GM23338 (cell line): Measurements from ENCODE around the gene TMCC1. TPM values are rescaled to one million over a fixed set of nuclear protein-coding genes. Genes with fewer than 3 reads are reported as not detected.

Experiments
- ATAC-seq: fragments of 200-7000 bp; cut with Tn5 transposase; 3 replicates; pipeline ENCODE4 v1.9.1; 2020
- DNase-seq: peaks from one replicate; pipeline ENCODE4 v3.0.0-alpha.2; 2015; ENCODE audit warnings: low spot score
- H2AFZ ChIP-seq: fragments of 200-600 bp; sonication (generic); 2 replicates; pipeline ENCODE4 v1.8.0; 2016; ENCODE audit warnings: antibody characterized with exemption, mild to moderate bottlenecking, moderate library complexity
- H3F3A ChIP-seq: fragments of 200-600 bp; sonication (generic); replicated peaks from 2 replicates; pipeline ENCODE4 v1.8.0; 2017; ENCODE audit warnings: antibody characterized with exemption, mixed run types, low read depth
- H3K27ac ChIP-seq: fragments of 200-600 bp; sonication (generic); 2 replicates; pipeline ENCODE4 v1.6.1; 2016; ENCODE audit warnings: low read depth
- H3K27me3 ChIP-seq: fragments of 200-600 bp; sonication (generic); 2 replicates; pipeline ENCODE4 v1.8.0; 2016; ENCODE audit warnings: mild to moderate bottlenecking, mixed run types, moderate library complexity; ENCODE audit not compliant: insufficient read depth
- H3K36me3 ChIP-seq: fragments of 200-600 bp; sonication (generic); 2 replicates; pipeline ENCODE4 v1.8.0; 2016; ENCODE audit warnings: mild to moderate bottlenecking; ENCODE audit not compliant: insufficient read depth
- H3K4me1 ChIP-seq: fragments of 200-600 bp; sonication (generic); 2 replicates; pipeline ENCODE4 v1.8.0; 2016; ENCODE audit warnings: mild to moderate bottlenecking, moderate library complexity; ENCODE audit not compliant: insufficient read depth
- H3K4me2 ChIP-seq: fragments of 200-600 bp; sonication (generic); 2 replicates; pipeline ENCODE4 v1.7.1; 2017; ENCODE audit warnings: mixed run types
- H3K4me3 ChIP-seq: fragments of 200-600 bp; sonication (generic); 2 replicates; pipeline ENCODE4 v1.6.1; 2016; ENCODE audit warnings: mixed run types
- H3K79me2 ChIP-seq: fragments of 200-600 bp; sonication (generic); replicated peaks from 2 replicates; pipeline ENCODE4 v1.8.0; 2017; ENCODE audit warnings: mild to moderate bottlenecking; ENCODE audit not compliant: insufficient read depth
- H3K9me2 ChIP-seq: fragments of 200-600 bp; sonication (generic); 2 replicates; pipeline ENCODE4 v1.8.0; 2017; ENCODE audit not compliant: insufficient read depth
- H4K20me1 ChIP-seq: fragments of 200-600 bp; sonication (generic); replicated peaks from 2 replicates; pipeline ENCODE4 v1.8.0; 2017; ENCODE audit warnings: mild to moderate bottlenecking; ENCODE audit not compliant: insufficient read depth
- H3K27ac Mint-ChIP-seq: 2 replicates; pipeline ENCODE4 v1.8.0; 2020; ENCODE audit warnings: inconsistent platforms, mild to moderate bottlenecking, moderate library complexity, mixed read lengths
- H3K27me3 Mint-ChIP-seq: 3 replicates; pipeline ENCODE4 v1.8.0; 2022; ENCODE audit warnings: low read depth, mild to moderate bottlenecking, moderate library complexity, mixed read lengths, inconsistent platforms; ENCODE audit not compliant: insufficient read depth, poor library complexity
- H3K36me3 Mint-ChIP-seq: 3 replicates; pipeline ENCODE4 v1.8.0; 2021; ENCODE audit warnings: low read depth, mild to moderate bottlenecking, inconsistent platforms, moderate library complexity, mixed read lengths
- H3K4me1 Mint-ChIP-seq: 3 replicates; pipeline ENCODE4 v1.8.0; 2020; ENCODE audit warnings: mild to moderate bottlenecking, inconsistent platforms, mixed read lengths
- H3K4me3 Mint-ChIP-seq: 3 replicates; pipeline ENCODE4 v1.8.0; 2021; ENCODE audit warnings: moderate library complexity, mild to moderate bottlenecking, inconsistent platforms, mixed read lengths
- H3K9me3 Mint-ChIP-seq: 3 replicates; pipeline ENCODE4 v1.8.0; 2020; ENCODE audit warnings: moderate library complexity, mild to moderate bottlenecking, inconsistent platforms, mixed read lengths
- CREB1 ChIP-seq: fragments of 250-450 bp; sonication (Bioruptor Pico); IDR thresholded peaks from 2 replicates; pipeline ENCODE4 v1.5.0; 2020; ENCODE audit warnings: low read depth, mild to moderate bottlenecking, moderate library complexity
- EZH2 ChIP-seq: fragments of 200-600 bp; sonication (generic); IDR thresholded peaks from one replicate; pipeline ENCODE4 v1.8.0; 2017; ENCODE audit warnings: antibody characterized with exemption, mild to moderate bottlenecking, low read depth; ENCODE audit not compliant: unreplicated experiment
- EZH2phosphoT487 ChIP-seq: fragments of 200-600 bp; sonication (generic); IDR thresholded peaks from one replicate; pipeline ENCODE4 v1.8.1; 2018; ENCODE audit warnings: antibody characterized with exemption; ENCODE audit not compliant: unreplicated experiment
- JUNB ChIP-seq: IDR thresholded peaks from one replicate; pipeline ENCODE4 v1.6.1; 2016; ENCODE audit warnings: antibody characterized with exemption; ENCODE audit not compliant: unreplicated experiment
- NANOG ChIP-seq: IDR thresholded peaks from 2 replicates; pipeline ENCODE4 v1.6.1; 2016; ENCODE audit warnings: antibody characterized with exemption, borderline replicate concordance
- POLR2AphosphoS5 ChIP-seq: IDR thresholded peaks from 2 replicates; pipeline ENCODE4 v1.6.1; 2016; ENCODE audit warnings: antibody characterized with exemption, low read depth
- STAT1 ChIP-seq: IDR thresholded peaks from one replicate; pipeline ENCODE4 v1.6.1; 2016; ENCODE audit warnings: antibody characterized with exemption; ENCODE audit not compliant: unreplicated experiment
- ZNF114 ChIP-seq: fragments of 250-450 bp; sonication (Bioruptor Pico); IDR thresholded peaks from 2 replicates; pipeline ENCODE4 v1.5.0; 2020; ENCODE audit warnings: mild to moderate bottlenecking, moderate library complexity
- ZNF331 ChIP-seq: fragments of 250-450 bp; sonication (Bioruptor Pico); IDR thresholded peaks from 2 replicates; pipeline ENCODE4 v1.5.0; 2020; ENCODE audit warnings: low read depth, mild to moderate bottlenecking, moderate library complexity
- polyA plus RNA-seq: library from polyadenylated mRNA; unstranded; fragments of >200 nt; fragmentation: Nextera tagmentation; extraction: Ambion mirVana; gene quantifications from 2 replicates; pipeline ENCODE4 v1.2.1, GENCODE V29; 2016
- total RNA-seq: library from RNA; depleted of rRNA; stranded (reverse); fragments of >200 nt; shearing (Covaris generic); gene quantifications from 2 replicates; pipeline ENCODE4 v1.2.3, GENCODE V29; 2014
- TF ChIP-seq, protein P1 (sequence below), 2 experiments: fragments of 200-600 bp in 1 of 2; sonication (generic) in 1 of 2; conservative IDR thresholded peaks; 2 replicates each; pipeline versions ENCODE4 v1.5.1 to v1.6.1; 2016 to 2017; ENCODE audit warnings: antibody characterized with exemption in 2 of 2, low read depth in 2 of 2, mild to moderate bottlenecking in 2 of 2, moderate library complexity in 1 of 2
- TF ChIP-seq, protein P2 (sequence below): IDR thresholded peaks from 2 replicates; pipeline ENCODE4 v1.6.1; 2016; ENCODE audit warnings: antibody characterized with exemption
- TF ChIP-seq, protein P3 (sequence below): IDR thresholded peaks from one replicate; pipeline ENCODE4 v1.6.1; 2018; ENCODE audit warnings: antibody characterized with exemption; ENCODE audit not compliant: unreplicated experiment
- TF ChIP-seq, protein P4 (sequence below): fragments of 250-450 bp; sonication (Bioruptor Pico); IDR thresholded peaks from 2 replicates; pipeline ENCODE4 v1.5.0; 2020; ENCODE audit warnings: mild to moderate bottlenecking, moderate library complexity

TMCC1 gene
- total and polyA plus RNA-seq, 2 experiments from 2014 or later: 8.2 to 18.4 TPM

DNA sequence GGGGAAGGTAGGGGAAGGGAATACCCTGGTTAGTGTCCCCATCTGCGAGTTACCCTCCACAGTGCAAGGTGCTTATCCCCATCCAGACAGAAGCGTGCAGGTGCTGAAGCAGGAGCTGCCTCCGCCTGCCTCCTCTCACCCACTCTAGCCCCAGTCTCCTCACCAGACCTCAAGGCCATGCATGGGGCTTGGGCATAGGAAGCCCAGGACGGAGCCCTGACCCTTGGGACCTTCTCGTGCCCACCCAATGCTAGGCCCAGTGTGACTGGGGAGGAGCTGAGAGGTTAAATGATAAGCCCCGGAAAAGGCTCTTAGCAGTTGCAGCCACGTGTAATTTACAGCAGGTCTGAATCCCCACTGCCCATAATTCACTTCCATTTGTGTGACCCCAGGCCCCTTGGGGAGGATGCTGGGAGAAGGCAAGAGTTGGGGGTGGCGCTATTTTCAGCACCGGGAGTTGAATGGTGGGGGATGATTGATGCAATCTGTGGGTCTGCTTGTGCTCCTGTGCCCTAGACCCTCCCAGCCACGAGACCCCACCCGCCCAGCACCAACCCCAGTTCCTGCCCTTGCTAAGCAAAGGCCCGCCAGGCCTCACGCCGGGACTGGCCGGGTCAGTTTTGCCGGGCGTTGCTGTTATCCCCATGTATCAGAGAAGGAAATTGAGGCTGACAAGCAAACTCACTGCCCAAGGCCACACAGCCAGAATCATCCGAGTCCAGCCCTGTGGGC lies 272.5 kb downstream of the TMCC1 start:
- H3K36me3 ChIP-seq: no peaks in the 10 kb centered on the region
- no peaks in the 10 kb centered on the region for H3K36me3 Mint-ChIP-seq
- no peak overlapping the region for H3K4me3 Mint-ChIP-seq
- H4K20me1 ChIP-seq: no peaks in the 10 kb centered on the region
- H3K27me3 Mint-ChIP-seq: peaks cover 13% of the 10 kb centered on the region
- no peak overlapping the region for H3K27ac Mint-ChIP-seq
- peaks cover 8% of the 10 kb centered on the region for H3K4me1 ChIP-seq
- no peak for DNase-seq
- no peak overlapping the region for H3K27ac ChIP-seq
- H2AFZ ChIP-seq: no peak overlapping the region
- ATAC-seq: no peak
- peaks cover 27% of the 10 kb centered on the region for H3K4me1 Mint-ChIP-seq
- no peak overlapping the region for H3K4me3 ChIP-seq
- no peaks in the 10 kb centered on the region for H3K9me2 ChIP-seq
- H3F3A ChIP-seq: peaks cover under 1% of the 10 kb centered on the region; the same call in 1 of the 2 replicates
- no peak overlapping the region for H3K4me2 ChIP-seq
- no peak for TF ChIP-seq NANOG
- no peak for TF ChIP-seq POLR2AphosphoS5
- TF ChIP-seq, protein P1, sequence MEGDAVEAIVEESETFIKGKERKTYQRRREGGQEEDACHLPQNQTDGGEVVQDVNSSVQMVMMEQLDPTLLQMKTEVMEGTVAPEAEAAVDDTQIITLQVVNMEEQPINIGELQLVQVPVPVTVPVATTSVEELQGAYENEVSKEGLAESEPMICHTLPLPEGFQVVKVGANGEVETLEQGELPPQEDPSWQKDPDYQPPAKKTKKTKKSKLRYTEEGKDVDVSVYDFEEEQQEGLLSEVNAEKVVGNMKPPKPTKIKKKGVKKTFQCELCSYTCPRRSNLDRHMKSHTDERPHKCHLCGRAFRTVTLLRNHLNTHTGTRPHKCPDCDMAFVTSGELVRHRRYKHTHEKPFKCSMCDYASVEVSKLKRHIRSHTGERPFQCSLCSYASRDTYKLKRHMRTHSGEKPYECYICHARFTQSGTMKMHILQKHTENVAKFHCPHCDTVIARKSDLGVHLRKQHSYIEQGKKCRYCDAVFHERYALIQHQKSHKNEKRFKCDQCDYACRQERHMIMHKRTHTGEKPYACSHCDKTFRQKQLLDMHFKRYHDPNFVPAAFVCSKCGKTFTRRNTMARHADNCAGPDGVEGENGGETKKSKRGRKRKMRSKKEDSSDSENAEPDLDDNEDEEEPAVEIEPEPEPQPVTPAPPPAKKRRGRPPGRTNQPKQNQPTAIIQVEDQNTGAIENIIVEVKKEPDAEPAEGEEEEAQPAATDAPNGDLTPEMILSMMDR (conservative IDR thresholded peaks at IDR 0.05; ENCODE audit: low read depth in 2 of 2): no peak
- no peak for TF ChIP-seq ZNF331 (CRISPR knock-in tag)
- no peak for TF ChIP-seq JUNB
- TF ChIP-seq EZH2phosphoT487: no peak
- TF ChIP-seq, protein P2, sequence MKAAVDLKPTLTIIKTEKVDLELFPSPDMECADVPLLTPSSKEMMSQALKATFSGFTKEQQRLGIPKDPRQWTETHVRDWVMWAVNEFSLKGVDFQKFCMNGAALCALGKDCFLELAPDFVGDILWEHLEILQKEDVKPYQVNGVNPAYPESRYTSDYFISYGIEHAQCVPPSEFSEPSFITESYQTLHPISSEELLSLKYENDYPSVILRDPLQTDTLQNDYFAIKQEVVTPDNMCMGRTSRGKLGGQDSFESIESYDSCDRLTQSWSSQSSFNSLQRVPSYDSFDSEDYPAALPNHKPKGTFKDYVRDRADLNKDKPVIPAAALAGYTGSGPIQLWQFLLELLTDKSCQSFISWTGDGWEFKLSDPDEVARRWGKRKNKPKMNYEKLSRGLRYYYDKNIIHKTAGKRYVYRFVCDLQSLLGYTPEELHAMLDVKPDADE: no peak
- no peak for TF ChIP-seq EZH2
- no peak for TF ChIP-seq CREB1 (CRISPR knock-in tag)
- no peak for TF ChIP-seq STAT1
- TF ChIP-seq, protein P3, sequence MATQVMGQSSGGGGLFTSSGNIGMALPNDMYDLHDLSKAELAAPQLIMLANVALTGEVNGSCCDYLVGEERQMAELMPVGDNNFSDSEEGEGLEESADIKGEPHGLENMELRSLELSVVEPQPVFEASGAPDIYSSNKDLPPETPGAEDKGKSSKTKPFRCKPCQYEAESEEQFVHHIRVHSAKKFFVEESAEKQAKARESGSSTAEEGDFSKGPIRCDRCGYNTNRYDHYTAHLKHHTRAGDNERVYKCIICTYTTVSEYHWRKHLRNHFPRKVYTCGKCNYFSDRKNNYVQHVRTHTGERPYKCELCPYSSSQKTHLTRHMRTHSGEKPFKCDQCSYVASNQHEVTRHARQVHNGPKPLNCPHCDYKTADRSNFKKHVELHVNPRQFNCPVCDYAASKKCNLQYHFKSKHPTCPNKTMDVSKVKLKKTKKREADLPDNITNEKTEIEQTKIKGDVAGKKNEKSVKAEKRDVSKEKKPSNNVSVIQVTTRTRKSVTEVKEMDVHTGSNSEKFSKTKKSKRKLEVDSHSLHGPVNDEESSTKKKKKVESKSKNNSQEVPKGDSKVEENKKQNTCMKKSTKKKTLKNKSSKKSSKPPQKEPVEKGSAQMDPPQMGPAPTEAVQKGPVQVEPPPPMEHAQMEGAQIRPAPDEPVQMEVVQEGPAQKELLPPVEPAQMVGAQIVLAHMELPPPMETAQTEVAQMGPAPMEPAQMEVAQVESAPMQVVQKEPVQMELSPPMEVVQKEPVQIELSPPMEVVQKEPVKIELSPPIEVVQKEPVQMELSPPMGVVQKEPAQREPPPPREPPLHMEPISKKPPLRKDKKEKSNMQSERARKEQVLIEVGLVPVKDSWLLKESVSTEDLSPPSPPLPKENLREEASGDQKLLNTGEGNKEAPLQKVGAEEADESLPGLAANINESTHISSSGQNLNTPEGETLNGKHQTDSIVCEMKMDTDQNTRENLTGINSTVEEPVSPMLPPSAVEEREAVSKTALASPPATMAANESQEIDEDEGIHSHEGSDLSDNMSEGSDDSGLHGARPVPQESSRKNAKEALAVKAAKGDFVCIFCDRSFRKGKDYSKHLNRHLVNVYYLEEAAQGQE: no peak
- TF ChIP-seq ZNF114 (CRISPR knock-in tag): no peak
- TF ChIP-seq, protein P4, sequence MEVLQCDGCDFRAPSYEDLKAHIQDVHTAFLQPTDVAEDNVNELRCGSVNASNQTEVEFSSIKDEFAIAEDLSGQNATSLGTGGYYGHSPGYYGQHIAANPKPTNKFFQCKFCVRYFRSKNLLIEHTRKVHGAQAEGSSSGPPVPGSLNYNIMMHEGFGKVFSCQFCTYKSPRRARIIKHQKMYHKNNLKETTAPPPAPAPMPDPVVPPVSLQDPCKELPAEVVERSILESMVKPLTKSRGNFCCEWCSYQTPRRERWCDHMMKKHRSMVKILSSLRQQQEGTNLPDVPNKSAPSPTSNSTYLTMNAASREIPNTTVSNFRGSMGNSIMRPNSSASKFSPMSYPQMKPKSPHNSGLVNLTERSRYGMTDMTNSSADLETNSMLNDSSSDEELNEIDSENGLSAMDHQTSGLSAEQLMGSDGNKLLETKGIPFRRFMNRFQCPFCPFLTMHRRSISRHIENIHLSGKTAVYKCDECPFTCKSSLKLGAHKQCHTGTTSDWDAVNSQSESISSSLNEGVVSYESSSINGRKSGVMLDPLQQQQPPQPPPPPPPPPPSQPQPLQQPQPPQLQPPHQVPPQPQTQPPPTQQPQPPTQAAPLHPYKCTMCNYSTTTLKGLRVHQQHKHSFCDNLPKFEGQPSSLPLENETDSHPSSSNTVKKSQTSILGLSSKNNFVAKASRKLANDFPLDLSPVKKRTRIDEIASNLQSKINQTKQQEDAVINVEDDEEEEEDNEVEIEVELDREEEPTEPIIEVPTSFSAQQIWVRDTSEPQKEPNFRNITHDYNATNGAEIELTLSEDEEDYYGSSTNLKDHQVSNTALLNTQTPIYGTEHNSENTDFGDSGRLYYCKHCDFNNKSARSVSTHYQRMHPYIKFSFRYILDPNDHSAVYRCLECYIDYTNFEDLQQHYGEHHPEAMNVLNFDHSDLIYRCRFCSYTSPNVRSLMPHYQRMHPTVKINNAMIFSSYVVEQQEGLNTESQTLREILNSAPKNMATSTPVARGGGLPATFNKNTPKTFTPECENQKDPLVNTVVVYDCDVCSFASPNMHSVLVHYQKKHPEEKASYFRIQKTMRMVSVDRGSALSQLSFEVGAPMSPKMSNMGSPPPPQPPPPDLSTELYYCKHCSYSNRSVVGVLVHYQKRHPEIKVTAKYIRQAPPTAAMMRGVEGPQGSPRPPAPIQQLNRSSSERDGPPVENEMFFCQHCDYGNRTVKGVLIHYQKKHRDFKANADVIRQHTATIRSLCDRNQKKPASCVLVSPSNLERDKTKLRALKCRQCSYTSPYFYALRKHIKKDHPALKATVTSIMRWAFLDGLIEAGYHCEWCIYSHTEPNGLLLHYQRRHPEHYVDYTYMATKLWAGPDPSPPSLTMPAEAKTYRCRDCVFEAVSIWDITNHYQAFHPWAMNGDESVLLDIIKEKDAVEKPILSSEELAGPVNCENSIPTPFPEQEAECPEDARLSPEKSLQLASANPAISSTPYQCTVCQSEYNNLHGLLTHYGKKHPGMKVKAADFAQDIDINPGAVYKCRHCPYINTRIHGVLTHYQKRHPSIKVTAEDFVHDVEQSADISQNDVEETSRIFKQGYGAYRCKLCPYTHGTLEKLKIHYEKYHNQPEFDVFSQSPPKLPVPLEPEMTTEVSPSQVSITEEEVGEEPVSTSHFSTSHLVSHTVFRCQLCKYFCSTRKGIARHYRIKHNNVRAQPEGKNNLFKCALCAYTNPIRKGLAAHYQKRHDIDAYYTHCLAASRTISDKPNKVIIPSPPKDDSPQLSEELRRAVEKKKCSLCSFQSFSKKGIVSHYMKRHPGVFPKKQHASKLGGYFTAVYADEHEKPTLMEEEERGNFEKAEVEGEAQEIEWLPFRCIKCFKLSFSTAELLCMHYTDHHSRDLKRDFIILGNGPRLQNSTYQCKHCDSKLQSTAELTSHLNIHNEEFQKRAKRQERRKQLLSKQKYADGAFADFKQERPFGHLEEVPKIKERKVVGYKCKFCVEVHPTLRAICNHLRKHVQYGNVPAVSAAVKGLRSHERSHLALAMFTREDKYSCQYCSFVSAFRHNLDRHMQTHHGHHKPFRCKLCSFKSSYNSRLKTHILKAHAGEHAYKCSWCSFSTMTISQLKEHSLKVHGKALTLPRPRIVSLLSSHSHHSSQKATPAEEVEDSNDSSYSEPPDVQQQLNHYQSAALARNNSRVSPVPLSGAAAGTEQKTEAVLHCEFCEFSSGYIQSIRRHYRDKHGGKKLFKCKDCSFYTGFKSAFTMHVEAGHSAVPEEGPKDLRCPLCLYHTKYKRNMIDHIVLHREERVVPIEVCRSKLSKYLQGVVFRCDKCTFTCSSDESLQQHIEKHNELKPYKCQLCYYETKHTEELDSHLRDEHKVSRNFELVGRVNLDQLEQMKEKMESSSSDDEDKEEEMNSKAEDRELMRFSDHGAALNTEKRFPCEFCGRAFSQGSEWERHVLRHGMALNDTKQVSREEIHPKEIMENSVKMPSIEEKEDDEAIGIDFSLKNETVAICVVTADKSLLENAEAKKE (CRISPR knock-in tag): no peak
- H3K79me2 ChIP-seq: no peaks in the 10 kb centered on the region
- H3K9me3 Mint-ChIP-seq: no peaks in the 10 kb centered on the region; the same call in 2 of the 3 replicates
- H3K27me3 ChIP-seq: no peaks in the 10 kb centered on the region
